ENCODE data around the gene DNAJC9.

- TF ChIP-seq CTCF (IDR thresholded peaks at IDR 0.05): no peak
- TF ChIP-seq POLR2AphosphoS5 (IDR thresholded peaks at IDR 0.05; ENCODE audit: low read depth, low read length): no peak
- no peak for TF ChIP-seq REST (IDR thresholded peaks at IDR 0.05; ENCODE audit: insufficient read depth in 1 of 2, low read depth in 2 of 2, low read length in 1 of 2)
Measured at GRCh38 chr10:73219384-73219783, 27.7 kb downstream of the DNAJC9 start.
